NCI-H82 treated with DMSO at 0.1 percent for 48 hours (cell line): ENCODE results near the gene STK11.
"Not testable (repeated sequence)": the region's sequence is repeated elsewhere in the genome, so short reads cannot be mapped to it uniquely, and the experiment has no call there.

ENCODE experiments used
- DNase-seq: peaks from one replicate; lab custom pipeline; 2025; ENCODE audit not compliant: unreplicated experiment; lab: John Stamatoyannopoulos, UW

The STK11 gene

DNA sequence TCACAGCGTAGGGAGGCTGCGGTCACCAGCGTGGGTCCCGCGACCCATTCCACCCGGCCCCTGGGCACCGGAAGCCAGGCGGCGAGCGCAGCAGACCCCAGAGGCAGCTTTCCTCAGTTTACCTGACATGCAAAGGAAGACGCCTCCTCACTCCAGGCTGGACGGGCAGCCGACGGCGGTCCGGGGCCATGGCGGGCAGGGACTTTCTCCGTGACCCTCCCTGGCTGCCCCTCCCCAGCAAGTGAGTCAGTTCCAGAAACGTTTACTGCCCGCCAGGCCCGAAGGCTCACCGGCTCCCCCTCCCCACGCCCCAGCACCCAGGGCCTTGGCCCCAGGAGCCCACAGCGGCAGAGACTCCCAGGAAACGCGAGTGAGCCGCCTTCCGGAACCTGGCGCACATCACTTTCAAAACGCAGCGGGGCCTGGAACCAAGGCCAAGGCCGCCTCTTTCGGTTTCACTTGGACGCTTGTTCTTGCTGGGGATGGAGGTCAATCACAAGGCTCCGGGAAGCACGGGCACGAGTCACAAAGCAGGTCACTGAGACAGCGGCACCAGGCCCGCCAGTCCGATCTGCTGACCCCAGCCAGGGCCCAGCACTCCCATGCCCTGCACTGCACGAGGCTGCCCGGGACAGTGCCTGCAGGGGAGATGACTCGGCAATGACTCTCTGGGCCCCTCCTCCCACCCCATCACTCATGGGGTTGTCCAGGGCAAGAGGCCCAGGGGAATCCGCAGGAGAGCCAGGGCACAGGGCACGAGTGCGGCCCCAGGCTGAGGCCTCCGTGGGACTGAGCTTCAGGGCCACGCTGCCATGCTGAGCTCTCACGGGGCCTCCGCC, 36.8 kb upstream of the STK11 start:
- no peak for DNase-seq

DNA sequence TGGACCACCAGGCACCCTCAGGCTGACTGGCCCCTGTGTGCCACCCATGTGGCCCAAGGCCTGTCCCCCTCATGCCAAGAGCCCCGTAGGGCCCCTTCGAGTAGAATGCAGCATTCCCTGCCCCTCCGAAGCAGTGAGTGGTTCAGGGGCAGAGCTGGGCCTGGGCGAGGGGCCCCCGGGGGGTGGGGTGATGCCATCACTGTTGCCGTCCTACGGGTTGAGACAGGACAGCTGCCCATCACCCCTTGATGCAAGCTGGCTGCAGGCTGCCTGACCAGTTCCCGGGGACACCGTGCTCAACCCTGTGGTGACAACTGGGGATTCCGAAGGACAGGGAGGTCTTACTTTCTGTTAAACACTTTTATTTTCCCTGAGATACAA, 36.2 kb upstream of the STK11 start:
- DNase-seq: no peak

DNA sequence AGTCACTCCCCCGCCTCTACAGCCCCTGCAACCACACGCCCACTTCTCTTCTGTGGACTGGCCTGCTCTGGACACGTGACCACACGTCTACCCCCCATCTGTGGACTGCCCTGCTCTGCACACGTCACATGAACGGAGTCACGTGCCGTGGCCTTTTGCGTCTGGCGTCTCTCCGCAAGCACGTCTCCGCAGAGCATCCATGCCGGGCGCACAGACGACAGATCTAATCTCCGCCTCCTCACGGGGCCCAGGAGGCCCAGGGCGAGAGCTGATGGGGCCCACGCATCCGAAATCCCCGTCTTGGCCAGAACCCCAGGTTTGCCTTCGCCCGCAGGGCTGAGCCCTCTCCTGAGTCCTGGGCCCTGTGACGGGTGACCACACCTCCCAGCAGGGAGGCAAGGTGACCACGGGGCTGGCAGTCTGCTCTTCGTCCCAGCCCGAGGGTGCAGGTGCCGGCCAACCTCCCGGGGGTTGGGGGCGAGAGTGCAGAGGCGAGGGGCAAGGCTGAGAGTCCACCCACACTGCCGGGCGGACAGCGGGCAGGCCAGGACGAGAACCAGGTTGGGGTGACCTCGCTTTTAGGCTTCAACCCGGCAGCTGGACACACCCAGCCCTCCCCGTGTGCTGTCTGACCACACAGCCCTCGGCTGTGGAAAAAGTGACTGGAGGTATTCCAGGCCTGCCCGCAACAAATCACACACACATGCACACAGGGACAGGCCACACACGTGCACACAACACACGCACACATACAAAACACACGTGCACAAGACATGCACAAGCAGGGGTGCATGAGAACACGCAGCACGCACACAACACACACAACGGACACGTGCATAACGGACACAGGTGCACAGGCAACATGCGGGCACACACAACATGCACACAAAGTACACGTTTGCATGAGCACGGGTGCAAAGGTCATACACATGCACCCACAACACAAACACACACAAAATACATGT, 35.4 kb upstream of the STK11 start:
- no peak for DNase-seq

DNA sequence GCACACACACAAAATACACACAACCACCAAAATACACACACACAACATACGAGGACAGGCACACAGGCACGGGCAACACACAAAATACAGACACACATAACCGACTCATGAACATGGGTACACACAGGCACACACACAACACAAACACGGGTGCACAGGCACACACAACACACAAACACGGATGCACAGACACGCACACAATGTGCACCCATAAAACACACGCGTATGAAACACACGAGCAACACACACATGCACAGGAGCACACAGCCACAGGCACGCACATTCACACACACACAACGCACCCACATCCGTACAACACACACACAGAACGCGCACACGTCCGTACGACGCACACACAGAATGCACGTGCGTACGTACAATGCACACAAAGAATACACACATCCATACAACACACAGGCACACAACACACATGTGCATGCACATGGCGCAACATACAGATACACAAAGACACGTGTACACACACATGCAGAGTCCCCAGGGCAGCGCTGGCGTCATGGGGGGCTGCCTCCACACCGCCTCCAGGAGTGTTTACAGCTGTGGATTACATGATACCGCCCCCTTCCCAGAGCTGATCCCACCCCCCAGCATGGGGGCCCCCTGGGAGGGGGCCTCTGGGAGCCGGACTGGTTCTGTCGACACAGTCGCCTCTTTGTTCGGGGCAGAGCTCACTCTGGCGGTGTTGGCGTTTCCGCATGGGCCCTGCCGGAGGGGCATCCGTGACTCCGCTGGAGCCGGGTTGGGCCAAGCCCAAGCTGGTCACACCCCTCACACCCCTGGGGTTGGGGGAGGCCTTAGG, 34.4 kb upstream of the STK11 start:
- no peak for DNase-seq

DNA sequence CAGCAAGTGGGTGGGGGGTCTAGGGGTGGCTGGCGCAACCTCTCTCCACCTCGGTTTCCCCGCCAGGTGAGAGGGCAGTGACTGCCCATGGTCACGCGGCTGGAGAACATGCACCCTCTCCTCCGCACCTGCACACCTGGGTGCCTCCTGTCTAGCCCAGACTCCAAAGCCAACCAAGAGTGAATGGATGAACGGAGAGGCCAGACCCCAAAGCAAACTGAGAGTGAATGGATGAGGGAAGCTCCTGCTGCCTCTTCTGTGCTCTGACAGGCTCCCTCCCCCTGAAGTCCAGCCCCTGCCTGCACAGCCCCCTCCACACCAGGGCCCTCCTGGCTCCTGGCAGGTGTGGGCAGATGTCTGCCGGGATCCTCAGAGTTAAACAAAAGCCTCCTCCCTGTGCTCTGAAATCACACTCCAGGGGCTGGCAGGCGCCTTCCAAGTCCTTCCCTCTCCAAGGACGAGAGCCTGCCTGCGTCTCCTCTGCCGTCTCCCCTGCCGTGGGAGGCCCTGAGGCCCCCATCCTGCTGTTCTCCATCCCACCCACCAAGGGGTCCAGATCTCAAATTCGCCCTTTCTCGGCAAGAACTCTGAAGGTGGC, 33.7 kb upstream of the STK11 start:
- DNase-seq: no peak

DNA sequence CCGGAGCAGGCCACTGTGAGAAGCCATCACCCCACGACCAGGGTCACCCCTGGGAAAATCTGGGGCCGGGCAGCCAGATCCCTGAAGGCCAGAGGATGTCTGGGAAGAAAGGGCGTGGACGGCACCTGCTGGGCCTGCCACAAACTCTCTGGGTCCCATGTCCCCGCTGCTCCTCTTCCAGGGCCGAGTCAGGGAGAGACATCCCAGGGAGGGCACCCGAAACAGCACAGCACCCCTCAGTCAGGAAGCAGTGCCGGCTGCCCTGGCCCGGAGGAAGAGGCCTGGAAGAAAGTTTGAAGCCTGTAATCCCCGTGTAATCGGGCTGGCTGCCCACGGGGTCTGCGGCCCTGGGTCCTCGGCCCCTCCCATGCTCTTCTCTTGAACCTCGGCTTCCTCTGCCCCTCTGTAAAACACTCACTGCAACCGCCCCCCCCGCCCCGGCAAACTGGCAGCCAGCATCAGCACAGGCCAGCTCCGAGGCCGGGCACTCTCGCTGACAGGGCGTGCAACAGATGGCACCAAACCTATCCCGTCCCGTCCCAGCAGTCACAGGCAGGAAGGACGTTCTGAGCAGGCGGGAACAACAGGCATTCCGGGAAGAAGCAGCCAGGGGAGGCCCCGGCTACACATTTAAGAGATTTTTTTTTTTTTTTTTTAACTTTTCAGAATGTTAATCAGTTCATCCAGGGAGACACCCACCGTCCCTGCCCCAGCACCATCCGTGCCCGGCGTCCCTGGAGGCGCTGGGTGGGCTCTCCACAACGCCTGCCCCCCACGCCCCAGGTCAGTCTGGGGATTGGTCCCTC, 33.0 kb upstream of the STK11 start:
- DNase-seq: no peak

DNA sequence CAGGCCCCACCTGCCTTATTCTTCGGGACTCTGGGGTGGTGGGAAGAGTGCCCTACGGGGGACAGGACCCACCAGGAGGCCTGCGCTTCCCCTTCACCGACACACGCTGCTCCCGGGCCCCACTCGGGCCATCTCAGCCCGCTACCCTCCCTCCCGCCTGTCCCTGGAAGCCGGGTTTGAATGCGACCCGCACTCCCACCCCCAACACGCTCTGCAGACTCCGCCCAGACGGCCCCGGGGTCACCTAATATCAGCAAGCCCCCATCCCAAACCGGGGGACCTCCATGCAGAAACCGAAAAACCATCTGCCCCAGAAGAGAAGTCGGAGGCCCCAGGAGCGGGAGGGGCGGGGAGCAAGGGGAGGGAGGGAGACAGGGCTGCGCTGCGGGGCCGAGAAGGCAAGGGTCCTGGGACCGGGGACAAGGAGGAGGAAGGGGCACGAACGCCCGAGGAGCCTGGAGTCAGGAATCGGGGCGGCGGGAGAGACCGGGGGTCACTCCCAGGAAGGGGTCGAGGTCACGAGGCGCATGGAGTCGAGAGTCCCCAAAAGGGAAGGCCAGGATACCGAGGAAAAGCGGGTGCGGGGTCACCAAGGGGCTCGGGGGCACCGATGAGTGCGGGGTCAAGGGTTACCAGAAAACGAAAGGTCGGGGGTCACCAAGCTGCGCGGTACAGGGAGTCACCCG, 32.3 kb upstream of the STK11 start:
- no peak for DNase-seq

DNA sequence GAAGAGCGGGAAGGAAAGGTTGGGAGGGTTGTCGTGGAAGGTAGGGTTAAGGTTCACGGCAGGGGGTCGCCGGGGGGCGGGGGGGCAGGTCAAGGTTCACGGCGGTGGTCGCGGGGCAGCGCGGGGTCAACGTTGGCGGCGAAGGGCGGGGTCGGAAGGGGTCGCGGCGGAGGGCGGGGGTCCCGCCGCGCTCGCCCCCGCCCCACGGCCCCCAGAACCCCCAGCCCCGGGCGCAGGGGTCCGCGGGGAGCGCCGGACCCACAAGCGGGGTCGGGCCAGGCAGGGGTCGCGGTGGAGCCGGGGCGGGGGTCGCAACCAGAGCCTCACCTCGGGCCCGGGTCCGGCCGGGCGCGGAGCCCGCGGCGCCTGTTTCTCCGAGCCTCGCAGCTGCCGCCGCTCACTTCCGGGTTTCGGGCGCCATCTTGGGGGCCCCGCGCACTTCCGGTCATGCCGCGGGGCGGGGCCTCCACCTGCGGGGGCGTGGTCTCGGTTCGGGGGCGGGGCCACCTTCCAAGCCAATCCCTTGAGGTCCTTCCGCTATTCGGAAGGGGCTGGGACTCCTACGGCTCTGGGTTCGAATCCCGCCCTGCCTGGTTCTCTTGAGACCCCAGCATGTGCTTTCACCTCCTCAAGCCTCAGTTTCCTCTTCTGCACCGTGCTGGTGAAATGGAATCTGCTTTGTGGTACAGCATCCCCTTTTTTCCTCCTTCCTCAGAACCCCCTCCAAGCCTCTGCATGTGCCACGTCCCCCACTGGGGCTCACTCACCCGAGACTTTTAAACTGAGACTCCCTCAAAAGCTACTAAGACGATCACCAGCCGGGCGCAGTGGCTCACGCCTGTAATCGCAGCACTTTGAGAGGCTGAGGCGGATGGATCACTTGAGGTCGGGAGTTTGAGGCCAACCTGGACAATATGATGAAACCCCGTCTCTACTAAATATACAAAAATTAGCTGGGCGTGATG, 31.5 kb upstream of the STK11 start, which contains the start of gene SBNO2:
SBNO2 (minus strand) TSS at position 424 of the 965 bp plus-strand sequence. CDS start 19,992 bp downstream, outside the sequence.
- no peak for DNase-seq

DNA sequence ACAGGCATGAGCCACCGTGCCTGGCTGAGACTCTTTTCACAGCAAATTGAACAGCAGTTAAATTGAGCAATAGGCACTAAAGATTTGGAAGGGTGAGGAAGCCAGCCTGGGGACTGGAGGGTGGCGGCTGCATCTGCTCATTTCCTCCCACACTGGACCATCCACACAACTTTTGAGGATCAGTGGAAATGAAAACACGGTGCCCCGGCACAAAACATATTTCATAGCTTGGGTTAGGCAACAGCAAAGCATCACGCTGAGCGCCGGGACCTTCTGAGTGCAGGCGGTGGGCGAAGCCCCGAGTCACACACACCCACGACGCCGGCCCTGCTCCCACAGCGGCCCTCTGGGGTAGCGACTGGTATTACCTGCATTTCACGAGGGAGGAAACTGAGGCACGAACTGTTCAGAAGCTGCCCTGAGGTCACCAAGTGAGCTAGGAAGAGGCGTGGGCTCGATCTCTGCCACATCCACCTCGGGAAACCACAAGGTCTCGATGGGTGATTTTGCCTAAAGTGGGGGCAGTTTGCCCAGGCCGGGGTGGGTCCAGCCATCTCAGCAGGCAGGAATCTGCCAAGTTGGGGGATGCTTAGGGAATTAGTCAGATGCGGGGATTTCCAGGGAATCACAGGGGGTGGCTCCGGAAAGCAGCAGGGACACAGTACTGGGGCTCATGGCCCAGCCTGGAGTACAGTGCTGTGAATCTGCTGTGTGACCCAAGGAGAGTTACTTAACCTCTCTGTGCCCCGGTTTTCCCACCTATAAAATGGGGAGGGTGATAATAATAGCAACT, 28.1 kb upstream of the STK11 start:
- DNase-seq: no peak

DNA sequence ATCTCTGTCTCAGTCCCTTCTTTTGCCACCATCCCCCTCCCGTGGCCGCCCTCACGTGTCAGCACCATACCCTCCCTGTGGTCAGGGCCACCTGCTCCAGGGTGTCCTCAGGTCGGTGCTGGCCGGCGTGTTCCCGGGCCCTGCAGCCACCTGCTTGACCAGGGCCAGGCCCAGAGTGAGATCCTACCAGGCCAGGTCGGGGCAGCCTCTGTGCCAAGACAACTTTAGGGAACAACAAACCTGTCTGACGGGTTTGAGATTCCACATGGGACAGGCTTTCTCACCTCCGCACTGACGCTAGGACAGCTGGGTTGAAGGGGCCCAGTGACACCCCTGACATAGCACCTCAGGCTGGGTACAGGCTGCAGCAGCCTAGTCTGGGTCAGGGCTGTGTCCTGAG, 24.0 kb upstream of the STK11 start:
- DNase-seq: no peak

DNA sequence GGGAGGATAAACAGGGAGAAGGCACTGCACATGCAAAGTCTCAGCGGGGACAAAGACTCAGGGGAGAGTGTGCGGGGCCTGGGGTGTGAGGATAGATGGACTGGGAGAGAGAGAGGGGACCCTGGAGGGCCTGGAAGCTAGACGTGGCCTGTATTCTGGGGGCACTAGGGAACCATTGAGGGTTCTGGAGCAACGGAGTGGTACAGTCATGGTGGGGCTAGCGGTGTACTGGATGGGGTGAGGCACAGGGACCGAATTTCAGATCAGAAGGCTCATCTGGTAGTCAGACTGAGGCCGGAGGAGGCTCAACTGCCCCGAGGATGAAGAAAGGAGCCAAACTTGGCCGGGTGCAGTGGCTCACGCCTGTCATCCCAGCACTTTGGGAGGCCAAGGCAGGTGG, 23.5 kb upstream of the STK11 start:
- DNase-seq: no peak

DNA sequence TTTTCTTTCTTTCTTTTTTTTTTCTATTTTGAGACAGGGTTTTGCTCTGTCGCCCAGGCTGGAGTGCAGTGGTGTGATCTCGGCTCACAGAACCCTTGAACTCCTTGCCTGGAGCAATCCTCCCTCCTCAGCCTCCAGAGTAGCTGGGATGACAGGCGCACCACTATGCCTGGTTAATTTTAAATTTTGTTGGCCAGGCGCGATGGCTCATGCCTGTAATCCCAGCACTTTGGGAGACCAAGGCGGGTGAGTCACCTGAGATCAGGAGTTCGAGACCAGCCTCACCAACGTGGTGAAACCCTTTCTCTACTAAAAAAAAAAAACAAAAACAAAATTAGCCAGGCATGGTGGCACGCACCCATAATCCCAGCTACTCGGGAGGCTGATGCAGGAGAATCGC, 22.9 kb upstream of the STK11 start:
- no peak for DNase-seq

DNA sequence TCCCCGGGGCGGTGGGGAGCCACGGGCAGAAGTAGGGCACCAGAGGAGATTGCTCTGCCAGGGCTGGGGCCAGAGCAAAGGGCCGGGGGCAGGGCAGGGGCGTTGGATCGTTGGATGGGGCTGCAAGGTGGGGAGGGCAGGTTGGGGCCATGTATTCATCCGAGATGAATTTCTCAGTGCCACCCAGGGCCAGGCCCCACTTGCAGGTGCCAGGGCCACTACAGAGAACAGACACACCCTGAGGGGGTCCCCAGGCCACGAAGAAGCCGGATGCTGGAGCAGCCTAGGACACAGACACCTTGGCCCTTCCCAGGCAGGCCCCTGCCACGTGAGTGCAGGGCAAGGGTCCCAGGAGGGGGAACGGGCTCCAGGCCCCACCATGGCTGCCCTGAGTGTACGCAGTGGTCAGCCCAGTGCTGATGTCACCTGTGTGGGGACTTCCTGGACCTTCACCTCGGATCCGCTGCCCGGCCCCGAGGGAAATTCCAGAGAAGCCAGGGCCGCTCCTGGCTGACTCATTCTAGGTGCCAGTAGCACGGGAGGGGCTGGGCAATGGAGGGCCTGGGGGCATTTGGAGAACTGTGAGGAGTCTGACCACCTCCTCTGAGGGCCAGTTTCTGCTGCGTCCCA, 21.9 kb upstream of the STK11 start:
- no peak for DNase-seq

DNA sequence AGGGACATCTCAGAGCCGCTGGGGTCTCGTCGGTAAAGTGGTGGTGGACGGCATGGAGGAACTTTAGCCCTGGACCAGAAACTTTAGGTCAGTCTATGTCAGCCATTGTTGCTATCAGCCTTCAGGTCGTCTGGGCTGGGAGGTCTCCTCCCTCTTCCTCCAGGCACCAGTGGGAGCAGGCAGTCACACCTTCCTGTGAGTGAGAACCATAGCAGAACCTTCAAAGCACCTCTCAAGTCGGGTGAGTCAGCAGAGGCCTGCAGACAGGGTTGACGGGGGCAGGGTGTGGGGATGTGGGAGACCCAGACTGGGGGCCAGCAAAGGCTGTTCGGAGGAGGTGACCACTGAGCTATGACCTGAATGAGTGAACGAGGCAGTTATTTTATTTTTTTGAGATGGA, 16.2 kb upstream of the STK11 start:
- DNase-seq: no peak

DNA sequence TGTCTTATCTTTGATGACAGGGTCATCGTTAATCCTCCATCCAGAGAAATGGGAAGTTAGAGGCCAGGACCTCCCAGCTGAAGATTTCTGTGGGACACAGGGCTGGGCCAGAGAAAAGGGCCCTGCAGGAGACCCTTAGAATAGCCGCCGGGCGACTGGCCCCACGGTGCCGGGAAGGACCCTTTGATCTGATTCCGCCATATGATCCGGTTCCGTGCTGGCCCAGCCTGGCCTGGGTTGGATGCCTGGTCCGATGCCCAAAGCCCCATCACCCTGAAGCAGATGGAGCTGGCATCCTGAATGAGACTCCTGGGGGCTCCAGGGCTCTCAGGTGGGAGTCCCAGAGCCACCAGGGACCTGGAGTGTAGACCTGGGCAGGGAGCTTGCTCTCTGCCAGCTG, 6.0 kb upstream of the STK11 start:
- no peak for DNase-seq

DNA sequence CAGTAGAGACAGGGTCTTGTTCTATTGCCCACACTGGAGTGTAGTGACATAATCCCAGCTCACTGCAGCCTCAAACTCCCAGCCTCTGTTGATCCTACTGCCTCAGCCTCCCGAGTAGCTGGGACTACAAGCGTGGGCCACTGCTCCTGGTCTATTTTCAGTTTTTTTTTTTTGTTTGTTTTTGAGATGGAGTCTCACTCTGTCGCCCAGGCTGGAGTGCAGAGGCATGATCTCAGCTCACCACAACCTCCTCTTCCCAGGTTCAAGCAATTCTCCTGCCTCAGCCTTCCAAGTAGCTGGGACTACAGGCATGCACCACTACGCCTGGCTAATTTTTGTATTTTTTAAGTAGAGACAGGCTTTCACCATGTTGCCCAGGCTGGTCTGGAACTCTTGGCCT, 5.0 kb upstream of the STK11 start:
- DNase-seq: not testable (repeated sequence)
